ENCODE results near the gene LMF2.
"Not testable (repeated sequence)": the region's sequence is repeated elsewhere in the genome, so short reads cannot be mapped to it uniquely, and the experiment has no call there.

Gene LMF2, protein sequence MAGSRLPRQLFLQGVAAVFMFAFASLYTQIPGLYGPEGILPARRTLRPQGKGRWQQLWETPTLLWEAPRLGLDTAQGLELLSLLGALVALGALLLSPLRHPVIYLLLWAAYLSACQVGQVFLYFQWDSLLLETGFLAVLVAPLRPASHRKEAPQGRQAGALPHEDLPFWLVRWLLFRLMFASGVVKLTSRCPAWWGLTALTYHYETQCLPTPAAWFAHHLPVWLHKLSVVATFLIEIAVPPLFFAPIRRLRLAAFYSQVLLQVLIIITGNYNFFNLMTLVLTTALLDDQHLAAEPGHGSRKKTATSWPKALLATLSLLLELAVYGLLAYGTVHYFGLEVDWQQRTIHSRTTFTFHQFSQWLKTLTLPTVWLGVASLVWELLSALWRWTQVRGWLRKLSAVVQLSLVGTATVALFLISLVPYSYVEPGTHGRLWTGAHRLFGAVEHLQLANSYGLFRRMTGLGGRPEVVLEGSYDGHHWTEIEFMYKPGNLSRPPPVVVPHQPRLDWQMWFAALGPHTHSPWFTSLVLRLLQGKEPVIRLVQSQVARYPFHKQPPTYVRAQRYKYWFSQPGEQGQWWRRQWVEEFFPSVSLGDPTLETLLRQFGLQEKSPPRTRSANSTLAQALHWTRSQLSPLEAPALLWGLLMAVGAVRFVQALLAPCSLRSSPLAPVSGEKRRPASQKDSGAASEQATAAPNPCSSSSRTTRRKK

GRCh38 chr22:50507421-50507990 is at the start of gene LMF2:
Gene LMF2 (minus strand): TSS chr22:50507702. CDS start chr22:50507675, 27 bp downstream.
- no peak for FAIRE-seq

DNA sequence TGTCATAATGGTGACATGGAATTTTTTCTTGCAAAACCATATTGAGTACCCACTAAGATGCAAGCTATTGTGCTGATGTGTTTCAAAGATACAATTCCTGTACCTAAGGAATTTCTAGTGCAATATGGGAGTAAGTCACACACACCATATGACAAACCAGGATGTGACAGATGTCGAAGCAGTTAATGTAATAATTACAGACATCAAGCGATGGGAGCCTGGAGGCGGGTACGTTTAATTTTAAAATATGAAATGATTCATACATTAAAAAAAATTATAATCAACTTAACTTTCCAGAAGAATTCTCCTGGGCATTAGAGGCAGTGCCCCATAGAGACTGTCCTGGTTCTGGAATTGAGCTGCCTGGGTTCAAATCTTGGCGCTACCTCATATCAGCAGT is 49.2 kb upstream of the LMF2 start:
- no peak for FAIRE-seq

DNA sequence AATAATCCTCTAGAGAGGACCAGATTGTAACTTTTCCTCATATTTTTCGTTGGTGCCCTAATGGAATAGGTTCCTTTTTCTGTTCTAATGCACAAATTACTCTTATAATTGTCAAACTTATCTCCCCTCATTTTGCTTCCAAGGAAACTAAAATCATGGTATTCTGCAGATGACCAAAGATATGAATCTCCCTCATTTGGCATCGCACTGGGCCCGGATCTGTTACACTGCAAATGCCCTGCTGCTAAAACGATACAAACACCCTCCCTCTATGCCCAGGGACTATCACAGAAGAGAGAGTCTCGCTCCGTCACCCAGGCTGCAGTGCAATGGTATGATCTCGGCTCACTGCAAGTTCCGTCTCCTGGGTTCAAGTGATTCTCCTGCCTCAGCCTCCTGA is 45.8 kb upstream of the LMF2 start:
- FAIRE-seq: no peak

DNA sequence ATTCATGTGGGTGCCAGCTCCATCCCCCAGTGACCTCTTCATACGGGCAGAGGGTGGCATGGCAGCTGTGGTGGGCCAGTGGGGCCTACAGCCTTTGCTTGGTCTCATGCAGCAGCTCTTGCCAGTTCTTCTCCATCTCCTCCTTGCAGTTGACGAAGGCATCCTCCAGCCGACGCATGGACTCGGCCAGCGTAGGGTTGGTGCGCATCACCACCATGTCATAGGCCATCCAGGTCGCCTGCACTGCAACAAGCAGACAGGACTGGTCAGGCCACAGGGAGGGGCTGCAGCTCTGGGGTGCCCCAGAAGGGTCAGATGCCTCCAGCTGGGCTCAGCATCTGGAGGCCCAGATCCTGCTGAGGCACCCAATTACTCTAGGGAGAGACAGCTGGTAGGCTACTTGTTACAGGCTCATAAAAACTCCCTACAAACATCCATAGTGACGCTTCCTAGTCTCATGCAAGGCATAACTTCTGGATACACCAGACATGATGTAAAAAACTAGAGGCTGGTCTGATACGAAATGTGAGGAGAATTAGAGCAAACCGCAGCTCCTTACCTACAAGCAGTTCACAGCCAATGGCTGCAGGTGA is 43.8 kb upstream of the LMF2 start:
- no peak for FAIRE-seq

GRCh38 chr22:50550395-50550794 is 42.9 kb upstream of the LMF2 start:
- no peak for FAIRE-seq

GRCh38 chr22:50548921-50549790 is 41.7 kb upstream of the LMF2 start:
- FAIRE-seq: no peak

GRCh38 chr22:50548040-50548920 is 40.8 kb upstream of the LMF2 start:
- no peak for FAIRE-seq

- no peak for FAIRE-seq
These were observed 39.9 kb upstream of the LMF2 start for GRCh38 chr22:50547263-50547985.

DNA sequence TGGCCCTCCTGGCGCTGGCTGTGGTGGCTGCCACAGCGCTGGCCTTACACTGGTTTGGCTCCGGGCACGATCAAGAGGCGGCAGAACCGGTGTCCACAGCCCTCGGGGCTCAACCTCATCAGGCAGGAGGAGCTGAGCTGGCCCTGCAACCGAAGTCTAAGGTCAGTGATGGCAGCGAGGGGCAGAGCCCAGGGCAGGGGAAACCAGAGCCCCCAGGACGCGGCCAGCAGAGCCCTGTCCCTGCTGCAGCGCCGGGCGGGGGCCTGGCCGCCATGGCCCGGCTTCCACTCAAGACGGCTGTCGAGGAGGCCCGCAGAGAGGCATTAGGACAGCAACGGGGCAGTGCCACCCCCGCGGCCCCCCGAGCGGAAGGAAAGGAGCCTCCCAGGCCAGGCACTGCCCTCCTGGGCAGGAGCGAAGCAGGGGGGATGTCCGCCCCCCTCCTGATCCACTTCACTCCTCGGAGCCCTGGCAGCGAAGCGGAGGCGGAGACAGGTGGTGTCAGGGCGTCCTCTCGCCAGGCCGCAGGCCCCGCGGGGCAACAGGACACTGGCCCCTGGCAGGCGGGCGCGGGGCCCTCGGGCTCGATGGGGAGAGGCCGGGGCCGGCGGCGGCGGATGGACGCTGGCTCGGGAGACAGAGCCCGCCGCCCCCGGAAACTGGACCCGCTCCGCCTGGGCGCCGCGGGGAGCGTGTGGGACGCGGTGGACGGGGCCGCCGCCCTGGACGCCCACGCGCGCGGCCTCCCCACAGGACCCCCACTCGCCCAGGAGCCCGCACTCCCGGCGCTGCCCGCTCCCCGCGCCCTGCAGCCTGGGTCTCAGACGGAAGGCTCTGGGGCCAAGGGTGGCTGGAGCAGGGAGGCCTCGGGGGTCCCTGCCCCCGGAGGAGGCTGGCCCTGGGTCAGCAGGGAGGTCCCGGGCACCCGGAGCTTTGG is 39.1 kb upstream of the LMF2 start:
- no peak for FAIRE-seq

- FAIRE-seq: no peak
These were observed 38.2 kb upstream of the LMF2 start, which contains the start of gene KLHDC7B for GRCh38 chr22:50545522-50546325. Gene KLHDC7B (plus strand): TSS chr22:50545899. CDS start chr22:50546244, 345 bp downstream.

GRCh38 chr22:50544746-50545253 is 37.3 kb upstream of the LMF2 start:
- no peak for FAIRE-seq

DNA sequence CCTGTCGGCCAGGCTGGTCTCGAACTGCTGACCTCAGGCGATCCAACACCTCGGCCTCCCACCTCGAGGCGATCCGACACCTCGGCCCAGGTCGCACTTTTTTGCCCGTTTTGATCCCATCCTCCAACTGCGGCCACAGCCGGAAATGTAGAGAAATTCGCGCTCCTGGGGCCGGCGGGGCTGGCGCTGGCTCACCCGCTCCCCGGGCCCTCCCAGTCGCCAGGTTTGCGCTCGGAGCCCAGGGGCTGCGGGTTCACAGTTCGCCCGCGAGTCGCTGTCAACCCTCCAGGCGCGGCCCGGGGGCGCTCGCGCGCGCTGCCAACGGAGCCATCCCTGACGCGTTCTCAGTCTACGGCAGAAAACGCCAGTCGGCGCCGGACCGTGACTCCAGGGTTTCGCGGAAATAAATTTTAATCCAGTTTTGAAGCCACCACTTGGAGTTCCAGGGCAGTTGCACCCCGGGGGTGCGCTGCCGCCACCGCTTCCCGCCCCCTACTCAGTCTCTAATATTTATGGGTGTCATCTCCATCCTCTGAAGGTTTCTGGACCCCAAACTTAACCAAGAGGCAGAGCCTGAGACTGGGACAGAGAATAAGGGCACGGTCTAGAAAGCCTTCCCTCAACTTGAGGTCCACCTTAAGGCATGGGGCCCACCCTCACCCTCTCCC is 36.7 kb upstream of the LMF2 start:
- no peak for FAIRE-seq

DNA sequence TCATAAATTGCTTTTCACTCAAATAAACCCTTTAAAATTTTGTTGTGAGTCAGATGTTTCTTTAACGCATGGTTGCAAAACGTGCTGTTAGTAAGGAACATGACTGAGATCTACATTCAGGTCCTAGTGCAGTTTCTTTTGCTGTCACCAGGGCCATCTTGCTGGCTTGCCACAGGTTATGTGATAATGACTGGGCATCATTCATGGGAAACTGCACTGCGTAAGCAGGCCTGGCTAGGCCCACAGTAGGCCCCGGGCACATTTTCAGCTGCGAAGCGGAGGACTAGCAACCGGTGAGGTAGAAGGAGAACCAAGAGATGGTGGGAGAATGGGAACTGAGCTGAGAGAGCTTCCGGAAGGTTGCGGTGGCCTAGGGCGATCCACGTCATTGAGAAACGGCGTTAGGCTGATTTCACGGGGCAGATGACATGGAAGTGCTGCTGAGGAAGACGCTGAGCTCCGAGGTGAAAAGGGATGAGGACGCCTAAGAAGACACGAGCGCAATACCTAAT is 35.0 kb upstream of the LMF2 start:
- no peak for FAIRE-seq

DNA sequence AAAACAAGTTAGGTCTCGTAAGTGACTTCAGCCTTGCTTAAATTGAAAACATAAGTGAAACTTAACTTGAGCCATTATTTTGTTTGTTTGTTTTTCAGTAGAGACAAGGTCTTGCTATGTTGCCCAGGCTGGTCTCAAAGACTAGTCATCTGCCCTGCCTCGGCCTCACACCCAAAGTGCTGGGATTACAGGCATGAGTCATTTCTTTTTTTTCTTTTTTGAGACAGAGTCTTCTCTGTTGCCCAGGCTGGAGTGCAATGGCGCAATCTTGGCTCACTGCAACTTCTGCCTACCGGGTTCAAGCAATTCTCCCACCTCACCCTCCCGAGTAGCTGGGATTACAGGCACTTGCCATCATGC is 34.1 kb upstream of the LMF2 start:
- not testable (repeated sequence) for FAIRE-seq

- FAIRE-seq: no peak
These were observed 32.9 kb upstream of the LMF2 start for GRCh38 chr22:50540381-50540780.

DNA sequence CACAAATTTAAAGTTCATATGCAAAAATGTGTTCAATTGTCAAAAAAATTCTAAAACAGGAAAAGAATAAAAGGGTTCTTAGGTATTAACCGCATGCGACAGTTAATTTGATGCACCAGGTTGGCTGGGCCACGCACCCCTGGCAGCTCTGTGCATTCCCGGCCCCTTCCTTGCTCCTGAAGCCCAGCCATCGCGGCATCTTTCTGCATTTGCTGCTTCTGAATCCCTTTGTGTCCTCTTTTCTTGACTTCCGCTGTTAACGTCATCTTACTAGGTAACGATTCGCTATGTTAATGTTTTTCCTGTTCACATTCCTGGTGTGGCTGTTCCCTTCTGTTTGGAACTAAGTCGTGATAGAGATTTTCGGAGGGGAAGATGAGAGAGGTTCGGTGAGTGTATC is 30.3 kb upstream of the LMF2 start:
- no peak for FAIRE-seq

DNA sequence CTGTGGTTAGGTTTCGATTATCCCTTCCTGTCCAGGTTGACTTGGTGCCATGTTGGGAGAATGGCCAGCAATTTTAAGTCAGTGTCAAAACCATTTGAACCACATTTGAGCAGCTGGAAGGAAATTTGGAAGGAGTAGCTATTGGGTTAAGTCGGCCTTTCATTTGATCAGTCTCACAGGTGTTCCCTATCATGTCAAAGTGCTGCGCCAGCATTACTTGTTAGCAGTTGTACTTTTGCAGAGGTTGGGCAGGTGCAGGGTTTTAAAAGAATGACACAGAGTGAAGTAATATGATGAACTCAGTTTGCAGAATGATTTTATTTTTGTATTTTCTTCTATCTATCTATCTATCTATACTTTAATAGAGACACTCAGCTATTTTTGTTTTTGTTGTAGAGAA is 28.7 kb upstream of the LMF2 start:
- no peak for FAIRE-seq

DNA sequence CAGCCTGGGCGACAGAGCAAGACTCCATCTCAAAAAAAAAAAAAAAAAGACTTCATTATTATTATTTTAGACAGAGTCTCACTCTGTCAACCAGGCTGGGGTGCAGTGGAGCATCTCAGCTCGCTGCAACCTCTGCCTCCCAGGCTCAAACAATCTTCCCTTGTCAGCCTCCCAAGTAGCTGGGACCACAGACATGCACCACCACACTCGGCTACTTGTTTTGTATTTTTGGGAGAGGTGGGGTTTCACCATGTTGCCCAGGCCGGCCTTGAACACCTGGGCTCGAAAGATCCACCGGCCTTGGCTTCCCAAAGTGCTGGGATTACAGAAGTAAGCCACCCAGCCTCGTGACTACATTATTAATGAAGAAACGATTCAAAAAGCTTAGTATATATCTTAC is 27.6 kb upstream of the LMF2 start:
- no peak for FAIRE-seq

Data from islet of Langerhans (tissue), 1 donor.